Lower lobe of right lung (tissue), 2 donors: ENCODE results near the gene AIFM1. TPM values are rescaled to one million over a fixed set of nuclear protein-coding genes. Genes with fewer than 3 reads are reported as not detected.
"Not testable (repeated sequence)": the region's sequence is repeated elsewhere in the genome, so short reads cannot be mapped to it uniquely, and the experiment has no call there.

Source experiments
- ATAC-seq, 2 donors: fragments of 200-7000 bp; cut with Tn5 transposase; one replicate each; pipeline ENCODE4 v1.9.1; 2020 to 2022; ENCODE audit warnings: mild to moderate bottlenecking in 2 of 2, moderate library complexity in 2 of 2
- DNase-seq: peaks from one replicate; pipeline ENCODE4 v3.0.0-alpha.2; 2020
- H3K27ac ChIP-seq: fragments of 200-600 bp; one replicate; pipeline ENCODE4 v1.8.0; 2022
- H3K27me3 ChIP-seq: fragments of 200-600 bp; one replicate; pipeline ENCODE4 v1.8.0; 2022; ENCODE audit warnings: low read depth
- H3K36me3 ChIP-seq: fragments of 200-600 bp; one replicate; pipeline ENCODE4 v1.8.0; 2022; ENCODE audit warnings: mild to moderate bottlenecking
- H3K4me1 ChIP-seq: fragments of 200-600 bp; one replicate; pipeline ENCODE4 v1.8.0; 2022
- H3K4me3 ChIP-seq: fragments of 200-600 bp; one replicate; pipeline ENCODE4 v1.8.0; 2022; ENCODE audit warnings: mild to moderate bottlenecking
- H3K9me3 ChIP-seq: fragments of 200-600 bp; one replicate; pipeline ENCODE4 v1.8.0; 2022
- CTCF ChIP-seq: fragments of 200-600 bp; IDR thresholded peaks from one replicate; pipeline ENCODE4 v1.8.0; 2022; ENCODE audit warnings: antibody characterized with exemption, mild to moderate bottlenecking
- intact Hi-C: fragments of 100-400 bp; cut with DNase I; formaldehyde crosslinking; loops from one replicate; pipeline ENCODE4 v1.11.0; 2022
- total RNA-seq: library from RNA; stranded (reverse); fragmentation: NEBNext Ultra II Directional; extraction: Animal tissue kit (Norgen Biotek cat#: 25700); gene quantifications from one replicate; pipeline ENCODE4 v1.2.1, GENCODE V29; 2021
- donor health status: DM: no; HTN: yes; CAD: no; lungs with severe emphysema.

The AIFM1 gene
- total RNA-seq, 1 donor from 2014 or later: 23.1 TPM

- Histone ChIP-seq H3K4me1 (peaks cover 19% of the 10 kb centered on the region), H3K27ac (no peak overlapping the region), H3K36me3 (no peaks in the 10 kb centered on the region), H3K27me3 (no peaks in the 10 kb centered on the region), H3K9me3 (no peaks in the 10 kb centered on the region), H3K4me3 (no peak overlapping the region)
- intact Hi-C loops: no loop called here
- ATAC-seq (no peak), DNase-seq (no peak)
- no peak for TF ChIP-seq CTCF
Observed at GRCh38 chrX:130118441-130119311, 47.0 kb downstream of the AIFM1 start.

- no peak for TF ChIP-seq CTCF
- H3K9me3 ChIP-seq: no peaks in the 10 kb centered on the region
- H3K36me3 ChIP-seq: no peaks in the 10 kb centered on the region
- no peak overlapping the region for H3K27ac ChIP-seq
- no peak for DNase-seq
- H3K4me1 ChIP-seq: peaks cover 19% of the 10 kb centered on the region
- no peak for ATAC-seq
- H3K4me3 ChIP-seq: no peak overlapping the region
- H3K27me3 ChIP-seq: no peaks in the 10 kb centered on the region
- intact Hi-C loops: no loop called here
Observed at GRCh38 chrX:130117166-130117565, 48.5 kb downstream of the AIFM1 start.

GRCh38 chrX:130115119-130115885 is 50.3 kb downstream of the AIFM1 start:
- ATAC-seq: not testable (repeated sequence)

GRCh38 chrX:130114141-130114588 is 51.5 kb downstream of the AIFM1 start:
- no peak for TF ChIP-seq CTCF
- Histone ChIP-seq H3K27ac (no peak overlapping the region), H3K4me1 (peaks cover under 1% of the 10 kb centered on the region), H3K9me3 (no peaks in the 10 kb centered on the region), H3K4me3 (no peak overlapping the region), H3K36me3 (no peaks in the 10 kb centered on the region), H3K27me3 (no peaks in the 10 kb centered on the region)
- intact Hi-C loops: no loop called here
- no peak for DNase-seq
- ATAC-seq: peak in 1 of 2 donors; percentile 30

More at GRCh38 chrX:130115119-130115885, 50.3 kb downstream of the AIFM1 start:
- DNase-seq, intact Hi-C loops, H3K27me3 ChIP-seq, H3K9me3 ChIP-seq, H3K27ac ChIP-seq, H3K36me3 ChIP-seq, H3K4me3 ChIP-seq: not testable (repeated sequence)
- peaks cover 10% of the 10 kb centered on the region for H3K4me1 ChIP-seq

- ATAC-seq (peak; percentile 5 to 10), DNase-seq (no peak)
- Histone ChIP-seq H3K4me1 (peaks cover 9% of the 10 kb centered on the region), H3K36me3 (no peaks in the 10 kb centered on the region), H3K27me3 (no peaks in the 10 kb centered on the region), H3K9me3 (no peaks in the 10 kb centered on the region), H3K4me3 (peak overlapping the region; percentile 66), H3K27ac (peak overlapping the region; percentile 87)
- intact Hi-C loops: no loop called here
- no peak for TF ChIP-seq CTCF
Observed at GRCh38 chrX:130111220-130112154, 54.2 kb downstream of the AIFM1 start.
